LHCN-M2 (cell line): Measurements from ENCODE around the gene CBFA2T3. TPM values are rescaled to one million over a fixed set of nuclear protein-coding genes. Genes with fewer than 3 reads are reported as not detected.
"Not testable (repeated sequence)": the region's sequence is repeated elsewhere in the genome, so short reads cannot be mapped to it uniquely, and the experiment has no call there.

Experiments used
- DNase-seq: peaks from one replicate; pipeline ENCODE4 v3.0.0-alpha.2; 2012; ENCODE audit warnings: low read depth
- total RNA-seq: library from RNA; depleted of rRNA; stranded (reverse); fragments of >200 nt; gene quantifications from 2 replicates; pipeline ENCODE4 v1.2.3, GENCODE V29; 2014

The CBFA2T3 gene
- total RNA-seq, 1 experiment from 2014 or later: not detected

DNA sequence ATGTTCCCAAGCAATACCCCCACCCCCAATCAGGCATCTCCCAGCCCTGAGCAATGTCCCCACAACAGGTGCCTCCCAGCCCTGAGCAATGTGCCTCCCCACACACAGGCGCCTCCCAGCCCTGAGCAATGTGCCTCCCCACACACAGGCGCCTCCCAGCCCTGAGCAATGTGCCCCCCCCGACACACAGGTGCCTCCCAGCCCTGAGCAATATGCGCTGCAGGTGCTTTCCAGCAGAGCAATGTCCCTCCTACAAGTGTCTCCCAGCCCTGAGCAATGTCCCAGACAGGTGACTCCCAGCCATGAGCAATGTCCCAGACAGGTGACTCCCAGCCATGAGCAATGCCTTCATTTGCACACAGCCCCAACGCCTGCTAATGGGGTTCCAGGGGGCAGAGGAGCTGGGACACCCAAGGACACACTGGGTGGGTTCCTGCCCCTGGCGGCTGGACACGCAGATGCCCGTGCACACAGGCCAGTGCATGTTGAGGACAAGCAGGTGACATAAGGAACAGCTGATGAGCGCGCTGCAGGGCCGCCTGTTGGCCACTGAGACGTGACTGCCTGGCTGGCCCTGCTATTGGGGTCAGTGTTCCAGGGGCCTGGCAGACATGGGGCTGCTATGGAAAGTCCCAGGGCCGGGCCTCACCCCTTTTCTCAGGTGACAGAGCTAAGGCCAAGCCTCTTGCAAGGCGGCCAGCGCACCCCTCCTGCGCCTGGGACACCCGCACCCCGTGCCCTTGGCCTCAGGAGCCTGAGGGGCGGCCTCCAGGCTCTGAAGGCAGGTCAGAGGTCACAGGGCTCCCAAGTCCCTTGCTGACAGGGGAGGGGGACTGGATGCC is 83.7 kb downstream of the CBFA2T3 start:
- no peak for DNase-seq

DNA sequence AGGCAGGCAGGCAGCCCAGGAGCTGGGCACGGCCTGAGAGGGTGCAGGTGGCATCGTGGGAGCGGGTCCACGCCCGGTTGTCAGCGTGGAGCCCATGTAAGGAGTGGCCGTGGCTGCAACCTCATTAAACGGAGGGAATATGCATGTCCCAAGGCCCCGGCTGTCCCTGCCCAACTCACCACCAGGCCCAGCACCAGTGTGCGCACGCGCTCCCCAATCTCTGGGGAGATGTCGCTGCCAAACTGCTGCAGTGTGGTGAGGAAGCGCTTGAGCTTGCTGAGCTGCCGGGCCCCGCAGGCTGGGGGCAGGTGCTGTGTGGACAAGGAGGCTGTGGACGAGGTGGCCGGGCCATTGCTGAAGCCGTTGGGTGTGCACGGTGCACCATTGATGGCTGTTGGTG is 84.9 kb downstream of the CBFA2T3 start:
- DNase-seq: no peak

DNA sequence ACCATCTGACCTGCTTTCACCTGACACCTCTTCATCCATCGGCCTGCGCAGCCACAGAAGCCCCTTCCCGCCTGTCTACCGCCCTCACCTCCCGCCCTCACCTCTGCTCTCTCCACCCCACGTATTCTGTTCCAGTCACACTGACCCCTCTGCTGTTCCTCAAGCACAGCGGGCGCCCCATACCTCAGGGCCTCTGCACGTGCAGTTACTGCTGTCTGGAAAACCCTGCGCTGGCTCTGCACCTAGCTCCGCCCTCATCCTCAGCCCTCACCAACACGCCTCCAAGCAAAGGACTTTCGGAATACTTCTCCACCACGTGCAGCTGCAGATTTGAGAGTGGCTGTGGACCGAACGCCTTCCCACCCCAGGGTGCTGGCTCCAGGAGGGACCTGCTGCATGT is 85.9 kb downstream of the CBFA2T3 start:
- DNase-seq: no peak

DNA sequence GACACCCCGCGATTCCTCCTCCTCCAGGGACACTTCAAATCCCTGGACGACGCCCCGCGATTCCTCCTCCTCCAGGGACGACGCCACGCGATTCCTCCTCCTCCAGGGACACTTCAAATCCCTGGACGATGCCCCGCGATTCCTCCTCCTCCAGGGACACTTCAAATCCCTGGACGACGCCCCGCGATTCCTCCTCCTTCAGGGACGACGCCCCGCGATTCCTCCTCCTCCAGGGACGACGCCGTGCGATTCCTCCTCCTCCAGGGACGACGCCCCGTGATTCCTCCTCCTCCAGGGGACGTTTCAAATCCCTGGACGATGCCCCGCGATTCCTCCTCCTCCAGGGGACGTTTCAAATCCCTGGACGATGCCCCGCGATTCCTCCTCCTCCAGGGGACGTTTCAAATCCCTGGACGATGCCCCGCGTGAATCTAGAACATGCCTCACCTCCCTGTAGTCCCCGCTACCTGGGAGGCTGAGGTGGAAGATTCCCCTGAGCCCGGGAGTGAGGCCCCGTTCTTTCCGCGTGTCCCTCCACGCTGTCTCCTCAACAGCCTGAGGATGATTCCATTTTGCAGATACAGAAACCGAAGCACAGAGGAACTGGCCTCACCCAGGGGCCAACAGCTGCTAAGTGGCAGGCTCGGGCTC is 87.2 kb downstream of the CBFA2T3 start:
- DNase-seq: not testable (repeated sequence)

DNA sequence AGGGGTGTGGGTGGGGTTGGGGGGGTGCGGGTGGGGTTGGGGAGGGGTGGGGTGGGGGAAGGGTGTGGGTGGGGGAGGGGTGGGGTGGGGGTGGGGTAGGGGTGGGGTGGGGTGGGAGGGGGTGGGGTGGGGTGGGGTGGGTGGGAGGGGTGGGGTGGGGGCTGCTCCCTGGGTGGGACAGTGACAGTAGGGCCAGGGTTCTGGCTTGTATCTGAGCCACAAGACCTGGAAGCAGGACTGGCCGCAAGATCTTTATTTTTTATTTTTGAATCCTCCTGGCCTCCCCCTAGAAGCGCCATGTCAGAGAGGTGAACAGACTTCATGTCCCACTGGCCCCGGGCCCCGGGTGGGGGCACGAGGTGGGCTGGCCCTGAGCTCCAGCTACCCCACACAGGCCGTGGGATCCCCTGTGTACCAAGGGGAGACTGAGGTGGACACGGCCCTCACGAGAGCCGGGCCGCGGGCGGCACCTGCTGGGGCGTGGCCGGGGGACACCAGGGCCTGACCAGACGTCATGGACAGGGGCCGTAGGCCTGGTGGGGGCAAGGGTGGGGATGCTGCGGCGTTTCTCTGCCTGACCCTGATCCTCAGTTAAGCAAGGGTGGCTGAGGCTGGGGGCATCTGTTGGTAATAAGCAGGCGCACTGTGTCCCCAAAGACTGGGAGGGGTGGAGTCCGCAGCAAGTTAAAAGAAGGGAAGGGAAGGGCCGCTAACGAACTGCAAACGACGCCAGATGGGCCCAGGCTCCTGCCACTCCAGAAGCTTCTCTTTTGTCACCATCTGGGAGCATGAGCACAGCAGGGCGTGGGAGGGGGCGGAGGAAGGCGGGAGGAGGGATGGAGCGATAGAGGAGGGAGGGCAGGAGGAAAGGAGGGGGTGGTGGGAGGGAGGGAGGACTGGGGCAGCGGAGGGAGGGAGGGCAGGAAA is 88.3 kb downstream of the CBFA2T3 start:
- no peak for DNase-seq

DNA sequence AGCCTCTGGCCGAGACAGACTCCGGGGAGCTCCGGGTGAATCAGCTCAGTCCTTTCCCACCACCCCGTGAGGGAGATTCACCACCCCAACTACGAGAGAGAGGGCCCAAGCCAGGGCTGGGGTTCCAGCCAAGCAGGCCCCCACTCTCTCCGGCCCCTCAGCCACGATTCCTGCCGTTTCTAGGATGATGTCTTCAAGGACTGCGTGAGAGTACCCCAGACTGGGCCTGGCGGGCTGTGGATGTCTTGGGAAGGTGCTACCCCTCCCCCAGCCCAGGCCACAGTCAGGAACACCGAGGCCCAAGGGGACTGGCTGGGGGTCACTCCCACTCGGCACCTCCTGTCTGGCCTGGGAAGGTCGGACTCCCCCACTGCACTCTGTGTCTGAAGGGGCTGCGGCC is 89.0 kb downstream of the CBFA2T3 start:
- DNase-seq: no peak

DNA sequence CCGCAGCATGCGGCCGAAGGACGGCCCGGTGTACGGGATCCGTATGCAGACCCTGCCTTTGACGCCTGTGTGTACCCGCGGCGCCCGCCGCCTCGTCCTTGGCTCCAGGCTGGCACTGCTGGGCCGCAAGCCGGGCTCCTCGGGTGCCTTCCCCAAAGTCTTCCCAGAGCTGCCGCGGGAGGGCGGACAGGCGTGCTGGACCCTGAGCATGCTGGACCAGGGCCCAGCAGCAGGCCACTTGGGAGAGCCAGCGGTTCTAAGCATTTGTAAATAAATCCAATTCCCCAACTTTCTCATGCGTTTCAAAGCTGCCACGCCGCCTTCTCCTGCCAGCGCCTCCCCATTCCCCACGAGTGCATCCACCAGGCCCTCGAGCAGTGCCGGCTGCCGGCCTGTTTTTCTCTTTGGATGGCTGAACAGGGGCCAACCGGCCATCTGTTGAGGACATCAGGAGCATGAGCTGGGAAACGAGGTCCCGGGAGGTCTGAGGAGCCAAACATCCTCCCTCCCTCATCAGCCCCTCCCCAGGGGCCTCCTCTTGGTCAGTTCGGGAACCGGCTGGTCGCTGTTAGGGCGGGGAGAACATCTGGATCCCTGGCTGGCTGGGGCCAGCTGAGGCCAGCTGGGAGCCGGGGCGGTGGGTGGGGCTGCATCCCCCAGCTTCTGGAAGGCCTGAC is 90.0 kb downstream of the CBFA2T3 start:
- DNase-seq: no peak

DNA sequence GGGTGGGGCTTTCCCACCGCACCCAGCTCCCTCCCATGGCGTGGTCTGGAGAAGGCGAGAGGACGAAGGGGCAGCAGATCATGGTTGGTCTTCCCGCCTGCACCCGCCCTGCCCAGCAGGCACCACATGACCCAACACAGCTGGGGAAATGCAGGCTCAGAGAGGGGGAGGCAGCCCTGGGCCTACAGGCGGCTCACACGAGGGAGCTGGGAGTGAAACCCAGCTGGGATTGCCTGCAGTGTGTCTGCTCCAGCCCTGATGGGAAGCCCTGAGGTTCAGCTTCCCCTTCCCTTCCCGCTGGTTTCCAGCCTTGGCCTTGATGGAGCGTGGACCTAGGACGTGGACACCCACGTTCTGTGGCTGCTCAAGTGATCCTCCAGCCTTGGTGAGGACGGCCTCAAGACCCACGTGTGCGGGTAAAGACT is 90.6 kb downstream of the CBFA2T3 start:
- DNase-seq: no peak

DNA sequence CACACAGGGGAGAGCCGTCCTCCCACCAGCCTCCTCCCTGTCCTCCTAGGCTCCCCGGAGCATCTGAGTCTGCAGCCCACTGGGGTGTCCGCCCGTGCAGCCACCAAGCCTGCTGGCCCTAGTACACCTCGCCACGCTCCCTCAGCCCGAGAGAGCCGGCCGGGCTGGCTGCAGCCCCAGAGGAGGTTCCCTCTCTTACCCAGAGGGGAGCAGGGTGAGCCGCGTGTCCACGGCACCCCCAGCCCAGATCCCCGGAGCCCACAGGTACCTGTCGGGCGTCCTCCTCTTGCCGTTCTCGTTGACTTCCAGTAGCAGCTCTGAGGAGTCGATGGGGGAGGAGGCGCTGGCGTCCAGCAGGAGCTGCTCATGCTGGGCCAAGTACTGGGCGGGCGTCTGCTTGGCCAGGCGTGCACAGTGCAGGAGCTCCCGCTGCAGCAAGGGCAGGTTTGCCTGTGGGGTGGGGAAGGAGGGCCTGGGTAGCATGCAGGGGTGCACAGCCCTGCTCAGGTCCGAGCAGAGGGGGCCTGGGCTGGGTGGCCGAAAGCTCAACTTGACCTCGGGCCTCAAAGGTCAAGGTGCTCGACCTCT is 91.2 kb downstream of the CBFA2T3 start:
- no peak for DNase-seq

DNA sequence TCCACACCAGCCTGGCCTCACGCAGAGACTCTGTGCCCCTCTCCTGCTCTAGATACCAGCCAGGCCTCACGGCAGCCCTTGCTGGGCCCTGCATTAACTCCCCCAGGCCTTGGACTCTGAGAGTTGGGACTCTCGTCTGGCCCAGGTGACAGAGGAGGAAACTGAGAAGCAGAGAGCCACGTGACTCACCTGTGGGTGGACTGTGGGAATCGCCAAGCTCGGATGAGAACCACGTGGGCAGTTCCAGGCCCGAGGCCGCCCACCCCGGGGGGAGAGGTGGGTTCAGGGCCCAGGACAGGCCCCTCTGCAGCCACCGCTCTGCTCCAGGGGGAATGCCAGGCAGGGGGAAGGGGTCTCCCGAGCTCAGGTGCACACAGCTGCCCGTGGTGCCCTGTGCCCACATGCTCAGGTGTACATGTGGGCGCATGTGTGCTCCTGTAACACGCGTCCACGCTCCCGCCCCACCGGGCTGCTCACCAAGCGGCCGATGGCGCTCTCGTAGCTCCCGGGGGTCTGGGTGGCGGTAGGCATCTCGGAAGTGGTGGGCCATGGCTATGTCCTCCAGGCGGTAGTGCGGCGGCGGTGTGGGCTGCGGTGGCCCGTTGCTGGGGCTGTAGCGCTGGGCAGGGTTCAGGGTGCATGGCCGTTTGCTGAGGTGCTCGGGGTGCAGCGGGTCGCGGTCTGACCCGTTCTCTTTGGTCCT is 92.3 kb downstream of the CBFA2T3 start:
- no peak for DNase-seq

DNA sequence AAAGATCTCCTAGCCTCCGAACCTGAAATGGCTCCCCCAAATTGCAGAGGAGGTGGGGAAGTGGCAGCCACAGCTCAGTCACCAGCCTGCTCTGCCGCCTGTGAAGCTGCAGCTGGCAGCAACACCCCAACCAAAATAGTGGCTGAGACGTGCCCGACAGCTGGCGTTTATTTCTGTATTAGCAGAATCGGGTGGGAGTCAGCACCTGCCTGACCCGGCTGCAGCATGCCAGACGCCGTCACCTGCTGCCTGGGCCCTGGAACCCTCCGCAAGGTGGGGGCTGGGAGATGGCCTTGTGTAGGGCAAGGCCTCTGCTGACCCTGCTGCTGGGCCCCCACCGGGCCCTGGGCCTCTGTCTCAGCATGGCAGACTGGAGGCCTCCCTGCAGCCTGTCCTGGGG is 93.1 kb downstream of the CBFA2T3 start:
- no peak for DNase-seq

DNA sequence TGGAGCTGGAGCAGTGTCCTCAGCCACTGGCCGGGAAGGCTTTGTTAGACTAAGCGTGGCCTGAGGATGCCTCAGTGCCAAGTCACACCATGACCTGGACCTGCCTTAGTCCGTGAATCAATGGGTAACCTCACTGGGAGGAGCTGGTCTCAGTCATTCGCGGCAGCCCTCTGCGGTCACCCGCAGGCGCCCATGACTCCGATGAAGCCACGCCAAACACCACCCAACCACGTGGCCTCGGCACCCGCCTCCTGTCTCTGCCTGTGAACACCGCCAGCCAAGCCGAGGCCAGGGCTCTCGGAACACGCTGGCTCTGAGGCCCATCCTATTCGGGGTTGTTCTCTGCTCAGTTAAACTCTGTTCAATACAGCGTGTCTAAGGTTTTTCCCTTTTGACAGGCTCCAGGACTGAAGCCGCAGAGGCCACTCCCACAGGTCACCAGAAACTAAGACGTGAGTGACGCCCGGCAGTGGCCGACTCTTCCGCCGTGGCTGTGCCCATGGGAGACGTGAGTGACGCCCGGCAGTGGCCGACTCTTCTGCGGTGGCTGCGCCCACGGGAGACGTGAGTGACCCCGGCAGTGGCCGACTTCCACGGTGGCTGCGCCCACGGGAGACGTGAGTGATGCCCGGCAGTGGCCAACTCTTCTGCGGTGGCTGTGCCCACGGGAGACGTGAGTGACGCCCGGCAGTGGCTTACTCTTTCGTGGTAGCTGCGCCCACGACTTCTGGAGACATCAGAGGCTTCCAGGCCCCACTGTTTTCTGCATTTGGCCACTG is 93.7 kb downstream of the CBFA2T3 start:
- DNase-seq: no peak

DNA sequence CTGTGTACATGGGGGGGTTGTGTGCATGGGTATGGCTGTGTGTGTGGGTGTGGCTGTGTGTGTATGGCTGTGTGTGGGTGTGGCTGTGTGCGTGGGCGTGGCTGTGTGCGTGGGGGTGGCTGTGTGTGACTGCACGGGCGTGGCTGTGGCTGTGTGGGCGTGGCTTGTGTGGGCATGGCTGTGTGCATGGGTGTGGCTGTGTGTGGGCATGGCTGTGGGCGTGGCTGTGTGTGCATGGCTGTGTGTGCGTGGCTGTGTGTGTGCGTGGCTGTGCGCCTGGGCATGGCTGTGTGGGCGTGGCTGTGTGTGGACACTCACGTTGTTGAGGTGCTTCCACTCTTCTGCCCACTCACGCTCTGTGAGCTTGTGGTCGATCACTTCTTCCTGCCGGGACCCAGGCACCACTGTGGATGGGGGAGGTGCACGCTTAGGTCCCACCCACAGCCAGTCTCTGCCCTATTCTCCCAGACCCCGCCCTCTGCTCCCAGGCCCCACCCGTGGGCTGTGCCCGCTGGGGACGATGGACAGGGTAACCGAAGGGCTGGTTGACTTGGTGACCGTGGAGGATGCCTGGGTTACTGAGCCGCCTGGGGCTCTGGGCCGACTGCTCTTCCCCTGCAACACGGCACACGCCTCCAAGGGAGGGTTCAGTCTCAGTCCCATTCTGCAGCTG is 94.5 kb downstream of the CBFA2T3 start:
- DNase-seq: no peak

DNA sequence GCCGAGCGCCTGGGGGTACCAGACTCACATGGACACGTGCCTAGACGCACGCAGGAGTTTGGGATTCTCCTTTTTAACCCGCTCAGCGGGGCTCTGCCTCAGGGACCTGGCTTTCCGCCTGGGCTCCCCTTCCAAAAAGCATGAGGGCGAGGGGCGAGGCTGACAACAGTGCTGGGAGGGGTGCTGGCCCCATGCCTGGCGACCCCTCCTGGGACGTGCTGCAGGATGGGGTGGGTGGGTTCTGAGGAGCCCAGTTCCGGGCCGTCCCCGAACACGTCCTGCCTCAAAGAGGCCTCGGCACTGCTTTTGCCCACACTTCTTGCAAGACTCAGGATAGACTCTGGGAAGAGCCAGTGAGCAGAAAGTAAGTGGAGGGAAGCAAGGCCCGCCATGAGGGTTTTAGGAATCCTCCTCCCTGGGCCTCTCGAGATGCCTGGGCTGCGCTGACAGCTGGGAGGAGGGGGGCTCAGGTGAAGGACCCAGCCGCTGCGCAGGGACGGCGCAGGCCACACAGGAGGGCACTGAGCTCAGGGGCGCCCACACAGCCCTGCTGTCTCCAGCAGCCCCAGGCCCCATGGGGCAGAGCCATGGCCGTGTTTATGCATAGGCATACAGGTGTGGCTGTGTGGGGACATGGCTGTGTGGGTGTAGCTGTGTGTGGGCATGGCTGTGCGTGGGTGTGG is 95.2 kb downstream of the CBFA2T3 start:
- DNase-seq: no peak

DNA sequence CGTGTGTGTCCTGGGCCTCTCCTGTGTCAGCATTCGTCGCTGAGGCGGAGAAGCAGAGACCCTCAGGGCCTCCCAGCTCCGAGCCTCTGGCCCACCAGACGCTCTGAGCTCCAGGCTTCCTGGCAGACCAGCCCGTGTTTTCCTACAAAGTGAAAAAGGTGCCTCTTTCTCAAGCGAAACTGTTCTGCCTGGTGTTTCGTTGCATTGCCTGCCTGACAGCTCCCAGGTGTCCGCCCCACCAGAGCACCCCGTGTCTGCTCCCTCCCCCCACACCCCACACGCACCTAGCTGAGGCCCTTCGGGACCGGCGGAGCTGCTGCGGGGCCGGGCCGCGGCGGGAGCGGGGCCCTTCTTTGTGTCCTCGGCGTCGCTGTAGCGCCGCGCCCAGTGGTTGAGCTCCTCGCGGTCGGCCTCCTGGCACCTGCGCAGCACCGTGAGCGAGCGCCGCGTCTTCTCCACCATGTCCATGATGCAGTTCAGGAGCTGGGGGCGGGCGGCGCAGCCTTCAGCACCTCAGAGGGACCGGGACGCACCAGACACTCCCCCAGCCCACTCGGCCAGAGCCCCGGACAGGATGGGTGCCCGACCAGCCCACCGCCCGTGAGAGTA is 95.9 kb downstream of the CBFA2T3 start:
- no peak for DNase-seq

DNA sequence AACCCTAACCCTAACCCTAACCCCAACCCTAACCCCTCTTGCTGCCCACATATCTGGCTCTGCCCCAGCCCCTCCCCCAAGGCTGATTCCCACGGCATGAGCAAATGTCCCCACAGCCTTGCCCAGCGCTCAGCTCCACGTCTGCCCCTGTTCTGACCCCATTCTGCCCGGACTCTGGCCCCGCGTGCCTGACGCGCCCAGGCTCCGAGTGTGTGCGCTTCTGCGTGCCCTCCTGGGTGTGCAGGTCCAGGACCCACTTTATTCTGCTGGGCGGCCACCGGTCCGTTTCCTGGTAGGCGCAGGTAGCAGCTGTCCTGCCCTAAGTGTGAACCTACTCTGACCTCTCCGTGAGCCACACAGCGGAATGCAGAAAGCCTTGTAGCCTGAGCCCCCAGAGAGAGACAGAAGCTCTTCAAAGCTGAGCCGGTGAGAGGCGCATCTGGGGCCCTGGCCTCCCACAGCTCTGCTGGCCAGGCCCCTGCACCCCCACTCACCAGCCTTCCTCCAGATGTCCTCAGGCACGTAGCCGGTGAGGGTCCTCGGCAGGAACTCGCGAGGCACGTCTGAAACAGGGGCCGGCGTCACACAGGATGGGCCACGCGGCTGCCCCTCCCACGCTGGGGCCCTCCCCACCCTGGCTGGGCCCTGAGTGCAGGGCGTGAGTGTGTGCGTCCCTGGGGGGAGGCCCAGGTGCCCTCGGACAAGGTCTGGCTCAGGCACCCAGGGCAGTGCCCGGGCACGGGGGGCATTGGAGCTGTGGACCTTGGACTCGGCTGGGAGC is 96.6 kb downstream of the CBFA2T3 start:
- no peak for DNase-seq

DNA sequence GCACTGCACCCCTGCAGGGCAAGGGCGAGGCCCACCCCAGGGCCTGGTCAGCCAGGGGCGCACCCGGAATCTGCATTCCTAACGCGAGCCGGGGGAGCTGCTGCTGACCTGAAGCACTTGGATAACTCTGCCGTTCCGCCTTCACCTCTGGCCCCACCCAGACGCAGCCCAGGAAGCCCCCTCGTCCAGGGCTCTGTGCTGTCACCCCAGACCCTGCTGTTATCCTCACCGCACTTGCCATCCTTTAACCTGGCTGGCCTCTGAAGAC is 97.3 kb downstream of the CBFA2T3 start:
- DNase-seq: no peak
